ENCODE data around the gene CDC34. TPM values are rescaled to one million over a fixed set of nuclear protein-coding genes. Genes with fewer than 3 reads are reported as not detected.

The CDC34 gene
- total RNA-seq, 1 experiment from 2014 or later, result 87.4 TPM

DNA sequence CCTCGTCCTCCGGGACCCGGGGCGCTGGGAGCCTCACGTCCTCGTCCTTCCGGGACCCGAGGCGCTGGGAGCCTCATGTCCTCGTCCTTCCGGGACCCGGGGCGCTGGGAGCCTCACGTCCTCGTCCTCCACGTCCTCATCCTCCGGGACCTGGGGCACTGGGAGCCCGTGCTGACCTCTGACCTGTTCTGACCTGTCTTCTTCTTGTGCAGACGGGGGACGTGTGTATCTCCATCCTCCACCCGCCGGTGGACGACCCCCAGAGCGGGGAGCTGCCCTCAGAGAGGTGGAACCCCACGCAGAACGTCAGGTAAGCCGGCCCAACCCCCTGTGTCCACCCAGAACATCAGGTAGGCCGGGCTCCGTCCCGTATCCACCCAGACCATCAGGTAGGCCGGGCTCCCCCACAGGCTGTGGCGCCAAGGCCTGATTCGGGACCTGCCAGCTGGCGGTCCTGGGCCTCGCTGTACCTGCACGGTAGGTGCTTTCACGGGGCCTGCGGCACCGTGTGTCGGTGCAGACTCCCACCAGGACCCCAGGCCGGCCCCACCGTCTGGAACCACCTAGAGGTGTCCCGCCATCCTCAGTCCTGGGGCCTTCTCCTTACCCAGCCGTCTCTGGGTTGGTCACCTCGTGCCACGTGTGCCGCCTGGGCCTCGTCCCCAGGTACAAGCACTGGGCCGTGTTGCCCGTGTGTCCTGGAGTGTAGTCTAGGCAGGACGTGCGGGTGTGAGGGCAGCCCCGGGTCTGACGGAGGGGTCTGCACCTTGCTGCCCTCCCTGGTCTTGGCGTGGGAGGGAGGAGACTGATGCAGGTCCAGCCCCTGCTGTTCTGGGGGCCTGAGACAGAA, 4.7 kb downstream of the CDC34 start:
- Histone ChIP-seq H3K9me2 (ENCODE audit: insufficient read depth) (no peaks in the 10 kb centered on the region), H3K79me2 (ENCODE audit: insufficient read depth, low read length) (peaks cover 53% of the 10 kb centered on the region), H3K4me2 (ENCODE audit: low read length) (no peak overlapping the region), H4K20me1 (ENCODE audit: insufficient read depth) (peaks cover 9% of the 10 kb centered on the region; the same call in 1 of the 2 replicates), H3K36me3 (ENCODE audit: control insufficient read depth in 1 of 2, insufficient read depth in 2 of 2, low read length in 2 of 2) (peaks cover 23 to 26% of the 10 kb centered on the region in 2 experiments; a peak in 3 of 4 replicates), H3K4me1 (ENCODE audit: control insufficient read depth in 1 of 2, insufficient read depth in 2 of 2, low read length in 2 of 2) (peaks cover 15 to 27% of the 10 kb centered on the region in 2 experiments), H3K9ac (ENCODE audit: low read length) (no peak overlapping the region), H3K4me3 (replicated peaks in 1 of 2; ENCODE audit: low read depth in 1 of 2, low read length in 2 of 2) (no peak overlapping the region), H3K27ac (ENCODE audit: low read depth, low read length) (no peak overlapping the region; the same call in 1 of the 2 replicates), H2AFZ (ENCODE audit: low read depth, low read length, poor library complexity, severe bottlenecking) (no peak overlapping the region), H3K9me3 (ENCODE audit: control insufficient read depth in 1 of 2, insufficient read depth in 1 of 2, low read depth in 1 of 2, low read length in 2 of 2) (no peaks in the 10 kb centered on the region), H3K27me3 (ENCODE audit: insufficient read depth, low read length) (no peaks in the 10 kb centered on the region)
- CTCF ChIA-PET, result no interaction called here
- ATAC-seq (no peak), DNase-seq (ENCODE audit: low read depth, low spot score) (no peak)
- intact Hi-C loops (cut with micrococcal nuclease), result no loop called here
- POLR2A ChIA-PET, result no interaction called here
- TF ChIP-seq ELF1 (IDR thresholded peaks at IDR 0.05; ENCODE audit: borderline replicate concordance, low read depth) (no peak), POLR2AphosphoS5 (IDR thresholded peaks at IDR 0.05; ENCODE audit: low read depth, low read length) (no peak), YY1 (IDR thresholded peaks at IDR 0.05; ENCODE audit: extremely low read depth, insufficient replicate concordance, low read depth, low read length) (no peak), EZH2phosphoT487 (IDR thresholded peaks at IDR 0.05; ENCODE audit: borderline replicate concordance) (no peak), JUND (IDR thresholded peaks at IDR 0.05) (no peak), FOSL1 (IDR thresholded peaks at IDR 0.05; ENCODE audit: low read depth) (no peak), ZBTB33 (IDR thresholded peaks at IDR 0.05; ENCODE audit: extremely low read depth, insufficient replicate concordance, low read length) (no peak), POLR2A (IDR thresholded peaks at IDR 0.05; ENCODE audit: borderline replicate concordance, extremely low read depth, insufficient read depth, insufficient read length) (no peak), ZNF274 (IDR thresholded peaks at IDR 0.05; ENCODE audit: low read depth, low read length) (no peak), ZFX (IDR thresholded peaks at IDR 0.05) (no peak), SRF (IDR thresholded peaks at IDR 0.05; ENCODE audit: low read depth) (no peak), EZH2 (IDR thresholded peaks at IDR 0.05) (no peak), TCF7L2 (IDR thresholded peaks at IDR 0.05; ENCODE audit: borderline replicate concordance, extremely low read depth, insufficient read depth, insufficient read length) (no peak)
- TF ChIP-seq, protein P1, sequence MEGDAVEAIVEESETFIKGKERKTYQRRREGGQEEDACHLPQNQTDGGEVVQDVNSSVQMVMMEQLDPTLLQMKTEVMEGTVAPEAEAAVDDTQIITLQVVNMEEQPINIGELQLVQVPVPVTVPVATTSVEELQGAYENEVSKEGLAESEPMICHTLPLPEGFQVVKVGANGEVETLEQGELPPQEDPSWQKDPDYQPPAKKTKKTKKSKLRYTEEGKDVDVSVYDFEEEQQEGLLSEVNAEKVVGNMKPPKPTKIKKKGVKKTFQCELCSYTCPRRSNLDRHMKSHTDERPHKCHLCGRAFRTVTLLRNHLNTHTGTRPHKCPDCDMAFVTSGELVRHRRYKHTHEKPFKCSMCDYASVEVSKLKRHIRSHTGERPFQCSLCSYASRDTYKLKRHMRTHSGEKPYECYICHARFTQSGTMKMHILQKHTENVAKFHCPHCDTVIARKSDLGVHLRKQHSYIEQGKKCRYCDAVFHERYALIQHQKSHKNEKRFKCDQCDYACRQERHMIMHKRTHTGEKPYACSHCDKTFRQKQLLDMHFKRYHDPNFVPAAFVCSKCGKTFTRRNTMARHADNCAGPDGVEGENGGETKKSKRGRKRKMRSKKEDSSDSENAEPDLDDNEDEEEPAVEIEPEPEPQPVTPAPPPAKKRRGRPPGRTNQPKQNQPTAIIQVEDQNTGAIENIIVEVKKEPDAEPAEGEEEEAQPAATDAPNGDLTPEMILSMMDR (IDR thresholded peaks at IDR 0.05 in 2 of 3, conservative IDR thresholded peaks at IDR 0.05 in 1 of 3; ENCODE audit: borderline replicate concordance in 1 of 3, insufficient read depth in 1 of 3, low read depth in 2 of 3, low read length in 2 of 3), result no peak
- TF ChIP-seq, protein P2, sequence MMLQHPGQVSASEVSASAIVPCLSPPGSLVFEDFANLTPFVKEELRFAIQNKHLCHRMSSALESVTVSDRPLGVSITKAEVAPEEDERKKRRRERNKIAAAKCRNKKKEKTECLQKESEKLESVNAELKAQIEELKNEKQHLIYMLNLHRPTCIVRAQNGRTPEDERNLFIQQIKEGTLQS (IDR thresholded peaks at IDR 0.05), result no peak
- TF ChIP-seq, protein P3, sequence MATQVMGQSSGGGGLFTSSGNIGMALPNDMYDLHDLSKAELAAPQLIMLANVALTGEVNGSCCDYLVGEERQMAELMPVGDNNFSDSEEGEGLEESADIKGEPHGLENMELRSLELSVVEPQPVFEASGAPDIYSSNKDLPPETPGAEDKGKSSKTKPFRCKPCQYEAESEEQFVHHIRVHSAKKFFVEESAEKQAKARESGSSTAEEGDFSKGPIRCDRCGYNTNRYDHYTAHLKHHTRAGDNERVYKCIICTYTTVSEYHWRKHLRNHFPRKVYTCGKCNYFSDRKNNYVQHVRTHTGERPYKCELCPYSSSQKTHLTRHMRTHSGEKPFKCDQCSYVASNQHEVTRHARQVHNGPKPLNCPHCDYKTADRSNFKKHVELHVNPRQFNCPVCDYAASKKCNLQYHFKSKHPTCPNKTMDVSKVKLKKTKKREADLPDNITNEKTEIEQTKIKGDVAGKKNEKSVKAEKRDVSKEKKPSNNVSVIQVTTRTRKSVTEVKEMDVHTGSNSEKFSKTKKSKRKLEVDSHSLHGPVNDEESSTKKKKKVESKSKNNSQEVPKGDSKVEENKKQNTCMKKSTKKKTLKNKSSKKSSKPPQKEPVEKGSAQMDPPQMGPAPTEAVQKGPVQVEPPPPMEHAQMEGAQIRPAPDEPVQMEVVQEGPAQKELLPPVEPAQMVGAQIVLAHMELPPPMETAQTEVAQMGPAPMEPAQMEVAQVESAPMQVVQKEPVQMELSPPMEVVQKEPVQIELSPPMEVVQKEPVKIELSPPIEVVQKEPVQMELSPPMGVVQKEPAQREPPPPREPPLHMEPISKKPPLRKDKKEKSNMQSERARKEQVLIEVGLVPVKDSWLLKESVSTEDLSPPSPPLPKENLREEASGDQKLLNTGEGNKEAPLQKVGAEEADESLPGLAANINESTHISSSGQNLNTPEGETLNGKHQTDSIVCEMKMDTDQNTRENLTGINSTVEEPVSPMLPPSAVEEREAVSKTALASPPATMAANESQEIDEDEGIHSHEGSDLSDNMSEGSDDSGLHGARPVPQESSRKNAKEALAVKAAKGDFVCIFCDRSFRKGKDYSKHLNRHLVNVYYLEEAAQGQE (IDR thresholded peaks at IDR 0.05; ENCODE audit: low read depth), result no peak
- no TSS peak for BruUV-seq (replicated peaks)
- RAD21 ChIA-PET (ENCODE audit: low non-redundant PET in 1 of 2, low total read pairs in 2 of 2, uncharacterized antibody in 2 of 2, unreplicated experiment in 2 of 2), result no interaction called here
